ENCODE data around the gene HMGCLL1. TPM values are rescaled to one million over a fixed set of nuclear protein-coding genes. Genes with fewer than 3 reads are reported as not detected.

HMGCLL1 gene
- total and polyA plus RNA-seq, 2 donors (not counting 1 experiment from before 2014, with no cell fraction given) = 0.05 to 0.83 TPM

- no peak for DNase-seq (ENCODE audit: low read depth in 2 of 2)
- TF ChIP-seq CTCF (conservative IDR thresholded peaks at IDR 0.05 in 1 of 2, IDR thresholded peaks at IDR 0.05 in 1 of 2; ENCODE audit: low read depth in 1 of 2, low read length in 2 of 2) = no peak
- Histone ChIP-seq H3K9me3 (ENCODE audit: control insufficient read depth, insufficient read depth, low read depth, low read length) (no peaks in the 10 kb centered on the region), H3K79me2 (ENCODE audit: control insufficient read depth, insufficient read depth, low read length) (no peaks in the 10 kb centered on the region), H2AFZ (ENCODE audit: low read length) (no peak overlapping the region), H3K4me3 (replicated peaks in 1 of 4; ENCODE audit: control extremely low read depth in 1 of 4, insufficient read depth in 1 of 4, low read depth in 3 of 4, low read length in 4 of 4) (no peak overlapping the region), H4K20me1 (ENCODE audit: control insufficient read depth, extremely low read depth, insufficient read depth, low read length) (no peaks in the 10 kb centered on the region), H3K4me2 (ENCODE audit: extremely low read depth, insufficient read depth, low read length) (no peak overlapping the region), H3K4me1 (ENCODE audit: control insufficient read depth, extremely low read depth, insufficient read depth, low read length) (no peaks in the 10 kb centered on the region), H3K9ac (ENCODE audit: insufficient read depth, low read length) (no peak overlapping the region), H3K36me3 (ENCODE audit: control insufficient read depth, insufficient read depth, low read length) (no peaks in the 10 kb centered on the region), H3K27ac (ENCODE audit: insufficient read depth, low read length) (no peak overlapping the region), H3K27me3 (ENCODE audit: control insufficient read depth, insufficient read depth, low read length) (no peaks in the 10 kb centered on the region)
Measured at GRCh38 chr6:55524441-55524840, 54.6 kb downstream of the HMGCLL1 start.

- Histone ChIP-seq H3K36me3 (ENCODE audit: control insufficient read depth, insufficient read depth, low read length) (no peaks in the 10 kb centered on the region), H3K27me3 (ENCODE audit: control insufficient read depth, insufficient read depth, low read length) (no peaks in the 10 kb centered on the region), H3K9ac (ENCODE audit: insufficient read depth, low read length) (no peak overlapping the region), H3K4me3 (replicated peaks in 1 of 4; ENCODE audit: control extremely low read depth in 1 of 4, insufficient read depth in 1 of 4, low read depth in 3 of 4, low read length in 4 of 4) (no peak overlapping the region), H3K27ac (ENCODE audit: insufficient read depth, low read length) (no peak overlapping the region), H3K4me2 (ENCODE audit: extremely low read depth, insufficient read depth, low read length) (no peak overlapping the region), H3K79me2 (ENCODE audit: control insufficient read depth, insufficient read depth, low read length) (no peaks in the 10 kb centered on the region), H3K4me1 (ENCODE audit: control insufficient read depth, extremely low read depth, insufficient read depth, low read length) (no peaks in the 10 kb centered on the region), H2AFZ (ENCODE audit: low read length) (no peak overlapping the region), H4K20me1 (ENCODE audit: control insufficient read depth, extremely low read depth, insufficient read depth, low read length) (no peaks in the 10 kb centered on the region), H3K9me3 (ENCODE audit: control insufficient read depth, insufficient read depth, low read depth, low read length) (no peaks in the 10 kb centered on the region)
- DNase-seq (ENCODE audit: low read depth in 2 of 2) = no peak
- TF ChIP-seq CTCF (conservative IDR thresholded peaks at IDR 0.05 in 1 of 2, IDR thresholded peaks at IDR 0.05 in 1 of 2; ENCODE audit: low read depth in 1 of 2, low read length in 2 of 2) (no peak), EZH2 (IDR thresholded peaks at IDR 0.05; ENCODE audit: low read length, missing control alignments) (no peak)
Measured at GRCh38 chr6:55518529-55519060, 60.4 kb downstream of the HMGCLL1 start.

- Histone ChIP-seq H4K20me1 (ENCODE audit: control insufficient read depth, extremely low read depth, insufficient read depth, low read length) (no peaks in the 10 kb centered on the region), H3K4me1 (ENCODE audit: control insufficient read depth, extremely low read depth, insufficient read depth, low read length) (no peaks in the 10 kb centered on the region), H3K9me3 (ENCODE audit: control insufficient read depth, insufficient read depth, low read depth, low read length) (no peaks in the 10 kb centered on the region), H3K4me3 (replicated peaks in 1 of 4; ENCODE audit: control extremely low read depth in 1 of 4, insufficient read depth in 1 of 4, low read depth in 3 of 4, low read length in 4 of 4) (no peak overlapping the region), H3K36me3 (ENCODE audit: control insufficient read depth, insufficient read depth, low read length) (no peaks in the 10 kb centered on the region), H3K9ac (ENCODE audit: insufficient read depth, low read length) (no peak overlapping the region), H2AFZ (ENCODE audit: low read length) (no peak overlapping the region), H3K4me2 (ENCODE audit: extremely low read depth, insufficient read depth, low read length) (no peak overlapping the region), H3K79me2 (ENCODE audit: control insufficient read depth, insufficient read depth, low read length) (no peaks in the 10 kb centered on the region), H3K27me3 (ENCODE audit: control insufficient read depth, insufficient read depth, low read length) (no peaks in the 10 kb centered on the region), H3K27ac (ENCODE audit: insufficient read depth, low read length) (no peak overlapping the region)
- TF ChIP-seq EZH2 (IDR thresholded peaks at IDR 0.05; ENCODE audit: low read length, missing control alignments) = no peak
- TF ChIP-seq CTCF (conservative IDR thresholded peaks at IDR 0.05 in 1 of 2, IDR thresholded peaks at IDR 0.05 in 1 of 2; ENCODE audit: low read depth in 1 of 2, low read length in 2 of 2) = no peak
- no peak for DNase-seq (ENCODE audit: low read depth in 2 of 2)
Measured at GRCh38 chr6:55516736-55517135, 62.3 kb downstream of the HMGCLL1 start.

Data from fibroblast of lung (primary cell).